GM03348 (cell line): ENCODE measurements around the gene RALGDS.
A peak's percentile ranks its signal among the peaks of the same experiment; 100 is the strongest.

Source experiments
- DNase-seq: peaks from one replicate; pipeline ENCODE4 v3.0.0; 2012; ENCODE audit warnings: low spot score

RALGDS gene

DNA sequence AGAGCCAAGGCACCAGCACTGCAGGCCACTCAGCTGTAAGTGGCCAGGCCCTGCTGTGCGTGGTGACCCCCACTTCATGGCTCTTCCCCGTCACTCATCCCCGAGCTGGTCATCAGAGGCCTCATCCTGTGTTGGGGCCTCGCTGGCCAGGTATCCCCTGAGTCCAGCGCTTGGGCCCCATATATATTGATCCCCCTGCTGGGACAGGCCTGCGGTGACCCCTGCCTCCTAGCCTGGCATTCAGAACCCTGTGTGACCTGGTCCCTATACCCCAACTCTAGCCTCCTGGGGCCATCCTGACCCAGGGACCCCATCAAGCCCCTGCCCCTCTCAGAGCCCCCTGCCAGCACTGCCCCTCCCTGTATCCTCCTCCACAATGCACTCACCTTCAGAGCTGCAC is 30.0 kb upstream of the RALGDS start:
- no peak for DNase-seq

DNA sequence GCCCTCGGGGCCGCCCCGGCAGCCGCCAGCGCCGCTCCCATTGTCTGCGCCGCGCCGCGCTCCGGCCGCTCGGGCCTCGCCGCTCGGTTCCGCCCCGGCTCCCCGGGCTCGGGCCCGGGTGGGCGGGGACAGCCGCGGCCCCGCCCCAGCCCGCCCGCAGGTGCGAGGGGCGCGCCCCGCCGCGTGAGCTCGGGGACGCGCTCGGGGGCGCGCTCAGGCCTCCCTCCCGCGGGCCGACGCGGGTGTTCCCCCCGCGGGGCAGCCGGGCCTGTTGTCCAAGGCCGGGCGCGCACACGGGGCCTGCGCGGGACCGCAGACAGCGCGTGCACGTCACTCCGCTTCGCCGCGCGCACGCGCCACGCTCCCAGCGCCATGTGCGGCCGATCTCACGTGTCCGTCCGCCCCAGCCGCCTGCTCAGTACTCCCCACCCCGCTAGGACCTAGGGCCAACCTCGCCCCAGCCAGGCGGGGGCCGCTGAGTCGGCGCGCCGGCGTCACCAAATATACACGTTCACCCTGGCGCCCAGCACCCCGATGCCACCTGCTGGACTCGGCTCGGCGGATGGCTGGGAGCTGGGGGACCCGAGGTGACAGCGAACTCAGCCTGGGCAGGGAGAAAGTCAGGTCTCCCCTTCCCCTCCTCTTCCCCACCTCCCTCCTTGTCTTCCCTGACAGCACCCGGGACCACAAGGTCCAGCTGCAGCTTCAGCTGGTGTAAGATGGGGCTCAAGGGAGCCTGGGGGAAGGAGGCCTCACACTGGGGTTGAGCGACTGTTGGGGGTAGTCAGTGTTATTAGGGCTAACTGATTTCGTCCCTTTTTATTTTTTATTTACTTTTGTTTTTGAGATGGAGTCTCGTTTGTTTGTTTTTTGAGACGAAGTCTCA is 28.3 kb upstream of the RALGDS start:
- peak; percentile 97 for DNase-seq

DNA sequence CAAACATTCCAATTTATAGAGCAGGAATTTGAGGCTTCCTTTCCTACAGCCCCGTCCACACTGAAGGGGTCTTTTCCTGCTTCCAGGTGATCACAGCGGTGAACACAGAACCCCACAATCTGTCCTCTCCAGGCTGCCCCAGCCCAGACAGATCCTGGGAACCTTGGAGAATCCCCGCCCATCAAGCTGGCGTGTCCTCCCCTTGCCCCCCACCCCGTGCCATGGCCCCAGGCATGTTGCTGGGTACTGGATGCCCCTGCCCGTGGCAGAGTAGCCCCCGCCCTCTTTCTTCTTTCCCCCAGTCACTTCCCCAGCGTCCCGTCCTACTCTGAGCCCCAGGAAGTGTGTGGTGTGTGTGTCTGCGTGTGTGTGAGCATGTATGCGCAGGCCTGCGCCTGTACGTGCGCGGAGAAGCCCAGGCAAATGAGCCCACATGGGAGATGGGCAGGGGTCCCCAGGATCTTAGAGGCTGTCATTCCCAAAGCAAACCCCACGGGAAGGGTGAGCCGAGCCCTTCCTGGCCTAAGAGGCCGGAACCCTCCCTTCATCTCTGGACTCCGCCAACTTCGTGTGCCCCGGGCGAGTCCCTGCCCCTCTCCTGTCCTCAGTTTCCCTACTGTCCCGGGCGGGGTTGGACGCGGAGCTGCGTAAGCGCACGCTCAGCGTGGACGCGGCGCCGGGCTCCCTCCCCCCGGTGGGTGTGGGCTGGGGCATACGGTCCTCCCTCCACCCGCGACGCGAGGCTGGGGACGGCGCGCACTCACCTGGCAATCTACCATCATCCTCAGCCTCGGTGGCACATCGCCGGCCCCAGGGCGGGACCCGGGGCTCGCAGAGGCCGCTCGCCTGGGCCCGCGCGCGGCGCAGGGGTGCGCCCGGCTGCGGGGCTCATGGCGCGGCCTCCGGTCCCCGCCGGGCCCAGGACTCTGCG is 27.4 kb upstream of the RALGDS start:
- DNase-seq = peak; percentile 84

DNA sequence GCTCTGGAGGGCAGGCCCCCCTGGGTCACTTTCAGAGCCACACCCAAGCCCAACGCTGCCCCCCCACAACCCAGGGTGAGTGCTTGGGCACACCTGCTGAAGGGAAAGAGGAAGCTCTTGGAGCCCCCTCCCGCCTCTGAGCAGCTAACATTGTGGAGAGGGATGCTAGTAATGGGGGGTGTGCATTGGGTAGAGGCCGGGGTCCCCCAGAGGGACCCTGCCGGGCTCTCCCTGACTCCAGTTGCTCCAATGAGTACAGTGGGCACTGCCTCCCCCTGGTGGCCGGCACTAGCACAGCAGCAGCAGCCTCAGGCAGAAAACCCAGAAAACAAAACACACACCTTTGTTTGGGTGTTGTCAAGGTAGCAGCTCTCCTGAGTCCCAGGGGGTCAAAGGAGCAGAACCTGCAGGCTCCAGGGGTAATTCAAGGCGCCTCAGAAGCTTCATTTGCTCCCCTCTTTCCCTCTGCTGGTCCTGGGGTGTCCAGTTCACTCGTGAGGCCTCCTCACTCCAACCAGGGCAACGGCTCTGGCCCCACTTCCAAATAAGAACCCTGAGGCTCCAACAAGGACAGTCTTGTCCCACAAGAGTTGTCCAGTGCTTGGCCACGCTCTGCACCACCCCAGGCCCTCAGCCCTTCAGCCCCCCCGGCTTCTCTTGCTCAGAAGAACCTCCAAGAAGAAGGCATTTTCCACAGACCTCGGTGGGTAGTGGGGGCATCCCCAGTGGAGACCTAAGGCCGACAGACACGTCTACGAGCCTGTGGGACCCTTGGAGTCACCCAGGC is 26.6 kb upstream of the RALGDS start:
- peak; percentile 82 for DNase-seq

DNA sequence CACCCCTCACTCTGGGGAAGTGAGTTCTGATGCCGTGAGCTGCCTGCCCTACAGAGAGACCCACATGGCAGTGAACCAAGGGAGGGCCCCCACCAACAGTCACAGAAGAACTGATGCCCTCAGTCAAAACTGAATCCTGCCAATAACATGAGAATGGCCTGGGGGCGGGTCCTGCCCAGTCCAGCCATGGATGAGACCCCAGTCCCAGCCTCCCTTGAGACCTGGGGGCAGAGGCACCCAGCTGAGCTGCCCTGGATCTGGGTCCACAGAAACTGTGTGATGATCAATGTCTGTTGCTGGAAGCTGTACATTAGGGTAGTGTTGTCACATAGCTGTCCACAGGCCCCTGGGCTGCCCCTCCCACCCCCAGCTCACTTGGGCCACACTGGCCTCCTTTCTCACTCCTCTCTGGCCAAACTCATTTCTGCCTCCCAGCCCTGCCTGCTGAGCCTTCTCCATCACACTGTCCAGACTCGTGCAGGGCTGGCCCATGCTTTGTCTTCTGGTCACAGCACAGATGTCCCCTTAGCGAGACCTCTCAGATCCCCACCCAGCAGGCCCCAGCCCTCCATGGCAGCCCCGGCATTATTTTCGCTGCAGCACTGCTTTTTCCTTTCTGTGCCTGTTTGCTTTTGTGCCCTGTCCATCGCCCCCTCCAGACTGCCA is 25.8 kb upstream of the RALGDS start:
- no peak for DNase-seq

DNA sequence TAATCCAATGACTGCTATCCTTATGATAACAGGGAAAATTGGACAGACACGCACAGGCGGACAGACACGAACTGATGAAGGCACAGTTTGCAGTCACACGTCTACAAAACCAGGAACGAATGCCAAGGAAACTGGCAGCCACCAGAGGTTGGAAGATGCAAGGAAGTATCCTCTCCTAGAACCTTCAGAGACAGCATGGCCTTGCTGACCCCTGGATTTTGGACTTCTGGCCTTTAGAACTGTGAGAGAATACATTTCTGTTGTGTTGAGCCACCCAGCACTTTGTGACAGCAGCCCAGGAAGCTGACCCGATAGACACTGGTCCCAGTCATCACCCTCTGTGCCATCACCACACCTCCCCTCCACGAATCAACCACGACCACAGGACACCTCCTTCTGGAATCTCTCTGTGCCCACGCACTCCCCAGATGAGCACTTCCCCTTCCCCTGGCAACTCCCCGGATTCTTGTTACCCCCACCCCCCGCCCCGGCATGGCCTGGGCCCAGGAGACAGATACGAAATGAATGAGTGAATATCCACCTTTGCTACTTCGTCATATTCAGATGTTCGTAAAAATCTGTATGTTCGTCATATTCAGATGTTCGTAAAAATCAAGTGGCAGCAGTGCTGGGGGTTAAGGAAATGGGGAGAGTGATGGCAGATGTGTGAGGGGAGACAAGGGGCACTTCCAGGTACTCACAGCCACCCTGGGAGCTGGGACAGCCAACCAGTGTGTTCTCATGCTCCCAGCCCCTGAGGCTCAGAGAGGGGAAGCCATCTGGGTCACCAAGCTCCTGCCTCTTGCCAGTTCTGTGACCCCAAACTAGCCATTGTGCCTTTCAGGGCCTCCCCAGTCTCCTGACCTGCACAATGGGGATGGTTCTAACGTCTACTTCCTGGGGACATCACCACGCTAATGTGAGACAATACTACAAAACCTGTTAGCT is 24.1 kb upstream of the RALGDS start:
- DNase-seq = no peak

DNA sequence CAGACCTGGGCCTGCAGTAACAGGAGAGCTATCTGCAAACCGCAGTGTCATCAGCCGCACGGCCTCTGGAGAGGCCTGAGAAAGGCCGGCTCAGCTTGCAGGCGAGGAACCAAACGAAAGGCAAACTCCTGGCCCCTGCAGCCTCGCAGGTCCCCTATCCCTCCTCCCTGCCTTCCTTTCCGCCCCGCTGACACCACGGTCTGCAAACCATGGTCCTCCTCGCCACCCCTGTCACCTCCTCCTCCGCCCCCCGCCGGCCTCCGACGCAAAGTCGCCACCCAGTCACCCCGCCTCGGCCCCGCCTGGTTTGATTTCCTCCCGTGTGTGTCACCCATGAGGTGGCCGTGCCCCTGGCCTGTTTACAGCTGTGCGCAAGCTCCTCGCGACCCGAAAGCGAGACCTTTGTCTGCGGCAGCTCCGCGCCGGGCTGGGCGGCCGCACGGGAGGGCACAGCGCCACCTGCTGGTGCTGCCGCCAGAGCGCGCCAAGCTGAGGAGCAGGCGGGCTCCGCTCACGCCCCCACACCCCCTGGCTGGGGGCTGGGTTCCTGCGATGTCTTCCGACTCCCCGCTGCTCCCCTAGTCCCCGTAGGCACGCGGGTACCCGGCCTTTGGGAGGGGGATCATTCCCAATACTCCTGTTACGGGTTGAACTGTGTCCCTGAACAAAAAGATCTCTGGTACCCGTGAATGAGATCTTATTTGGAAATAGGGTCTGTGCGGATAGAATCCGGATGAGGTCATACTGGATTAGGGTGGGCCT is 23.3 kb upstream of the RALGDS start:
- peak; percentile 90 for DNase-seq

DNA sequence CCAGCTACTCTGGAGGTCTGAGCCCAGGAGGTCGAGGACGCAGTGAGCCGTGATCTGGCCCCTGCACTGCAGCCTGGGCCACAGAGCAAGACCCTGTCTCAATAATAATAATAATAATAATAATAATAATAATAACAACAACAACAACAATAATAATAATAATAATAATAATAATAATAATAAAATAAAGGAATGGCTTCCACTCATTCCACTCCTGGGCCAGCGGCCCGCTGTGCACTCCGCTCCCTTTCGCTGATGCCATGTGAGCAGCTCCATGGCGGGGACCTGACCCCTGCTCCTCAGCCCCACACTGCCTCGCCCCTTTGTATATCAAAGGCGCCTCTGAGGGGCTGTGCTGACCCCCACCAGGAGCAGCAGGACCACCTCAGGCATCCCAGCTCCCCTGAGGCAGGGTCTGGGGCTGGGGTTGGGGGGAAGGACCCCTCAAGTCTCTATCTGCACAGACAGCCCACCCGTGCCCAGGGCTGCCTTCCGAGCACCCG is 22.6 kb upstream of the RALGDS start:
- DNase-seq = no peak

DNA sequence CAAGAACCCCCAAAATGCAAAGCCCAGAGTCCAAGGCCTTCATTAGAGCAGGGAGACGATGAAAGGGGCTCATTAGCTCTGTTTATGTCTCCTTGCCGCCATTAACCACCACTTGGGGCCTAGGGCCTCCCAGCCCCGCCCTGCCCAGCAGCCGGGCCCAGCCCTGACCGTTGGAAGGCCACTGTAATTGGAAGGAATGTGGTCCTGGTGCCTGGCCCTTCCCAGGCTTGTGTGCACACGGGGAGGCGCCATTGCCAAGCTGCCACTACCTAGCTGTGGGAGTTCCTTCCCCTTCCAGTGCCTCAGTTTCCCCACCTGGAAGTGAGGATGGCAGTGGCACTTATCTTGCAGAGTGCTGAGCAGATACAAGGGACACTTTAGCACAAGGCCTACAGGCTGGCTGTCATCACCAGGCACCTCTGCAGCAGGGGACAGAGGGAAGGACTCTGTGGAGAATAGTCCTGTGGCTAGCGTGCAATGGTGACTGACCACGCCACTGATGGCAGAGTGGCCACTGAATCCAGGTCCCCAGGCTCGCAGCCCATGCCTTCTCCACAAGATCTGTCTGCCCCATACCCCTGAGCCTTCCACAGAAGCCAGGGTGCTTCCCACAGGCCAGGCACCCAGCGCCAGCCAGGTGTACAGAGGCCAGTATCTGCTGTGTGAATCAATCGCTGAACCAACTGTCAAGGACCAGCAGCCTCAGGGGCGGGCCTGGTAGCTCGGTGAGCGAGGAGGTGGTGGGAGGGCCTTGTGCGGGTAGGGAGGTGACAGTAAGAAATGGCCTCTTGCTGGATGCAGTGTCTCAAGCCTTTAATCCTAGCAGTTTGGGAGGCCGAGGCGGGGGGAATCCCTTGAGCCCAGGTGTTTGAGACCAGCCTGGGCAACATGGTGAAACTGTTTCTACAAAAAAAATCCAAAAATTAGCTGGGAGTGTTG is 21.9 kb upstream of the RALGDS start:
- DNase-seq = no peak

DNA sequence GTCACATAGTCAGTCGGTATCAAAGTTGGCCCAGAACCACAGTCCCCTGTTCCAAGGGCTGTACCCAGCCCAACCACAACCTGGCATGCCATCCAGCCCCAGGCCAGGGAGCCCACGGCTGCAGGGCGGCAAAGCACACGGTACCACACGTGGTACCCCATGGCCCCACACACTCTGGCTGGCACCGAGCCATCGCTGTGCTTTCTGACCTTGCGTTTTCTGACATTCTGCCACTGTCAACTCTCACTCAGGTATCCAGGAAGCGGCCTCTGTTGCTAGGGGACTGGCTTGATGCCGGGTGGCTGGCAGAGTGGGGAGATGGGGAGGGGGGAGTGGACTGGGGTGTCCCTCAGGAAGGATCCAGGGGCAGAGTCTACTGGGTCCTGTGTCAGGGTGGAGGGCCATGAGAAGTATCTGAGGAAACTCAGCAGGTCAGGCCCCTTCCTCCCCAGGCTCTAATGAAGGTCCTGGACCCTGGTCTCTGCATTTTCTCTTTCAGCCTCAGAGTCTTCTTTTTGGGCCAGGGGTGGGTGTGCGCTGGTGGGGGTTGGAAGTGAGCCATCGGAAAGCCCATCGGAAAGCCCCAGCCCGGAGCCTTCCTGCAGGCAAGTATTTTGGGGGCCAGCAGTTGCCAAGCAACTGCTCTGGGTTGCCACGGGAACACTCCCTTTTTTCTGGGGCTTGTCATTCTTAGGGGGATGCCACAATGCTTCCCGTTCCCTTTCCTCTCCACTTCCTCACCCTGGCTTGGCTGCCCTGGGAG is 21.0 kb upstream of the RALGDS start:
- DNase-seq = no peak

DNA sequence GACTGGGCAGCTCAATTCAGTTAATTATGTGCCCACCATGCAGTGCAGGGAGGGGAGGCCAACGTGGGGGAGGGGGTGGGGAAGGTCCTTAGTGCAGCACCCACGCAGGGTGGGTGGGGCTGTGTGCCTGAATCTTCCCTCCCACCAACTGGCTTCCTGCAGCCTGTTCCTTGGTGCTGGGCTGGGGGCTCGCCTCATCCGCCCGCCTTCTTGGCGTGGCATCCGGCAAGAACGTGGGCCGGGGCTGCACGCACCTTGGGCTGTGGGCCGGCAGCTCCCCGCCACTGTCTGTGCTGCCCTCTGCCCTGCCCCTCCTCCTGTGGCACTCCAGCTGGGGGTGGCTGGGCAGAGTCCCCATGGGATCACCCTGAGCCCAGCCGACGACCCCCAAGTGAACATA is 19.6 kb upstream of the RALGDS start:
- no peak for DNase-seq

DNA sequence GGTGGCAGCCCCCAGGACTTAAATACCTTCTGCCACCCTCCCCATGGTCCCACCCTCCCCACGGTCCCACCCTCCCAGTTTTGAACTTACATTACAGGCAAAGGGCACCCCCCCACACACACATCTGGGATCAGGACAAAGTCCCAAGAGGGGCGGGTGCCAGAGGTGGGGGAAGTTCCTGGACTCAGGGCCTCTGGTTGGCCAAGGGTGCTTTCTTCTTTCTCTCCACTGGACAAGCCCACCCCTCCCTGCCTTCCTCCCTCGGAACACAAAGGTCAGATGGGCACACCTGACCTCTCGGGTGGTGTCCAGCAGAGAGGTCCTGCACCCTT is 19.1 kb upstream of the RALGDS start:
- DNase-seq = no peak

DNA sequence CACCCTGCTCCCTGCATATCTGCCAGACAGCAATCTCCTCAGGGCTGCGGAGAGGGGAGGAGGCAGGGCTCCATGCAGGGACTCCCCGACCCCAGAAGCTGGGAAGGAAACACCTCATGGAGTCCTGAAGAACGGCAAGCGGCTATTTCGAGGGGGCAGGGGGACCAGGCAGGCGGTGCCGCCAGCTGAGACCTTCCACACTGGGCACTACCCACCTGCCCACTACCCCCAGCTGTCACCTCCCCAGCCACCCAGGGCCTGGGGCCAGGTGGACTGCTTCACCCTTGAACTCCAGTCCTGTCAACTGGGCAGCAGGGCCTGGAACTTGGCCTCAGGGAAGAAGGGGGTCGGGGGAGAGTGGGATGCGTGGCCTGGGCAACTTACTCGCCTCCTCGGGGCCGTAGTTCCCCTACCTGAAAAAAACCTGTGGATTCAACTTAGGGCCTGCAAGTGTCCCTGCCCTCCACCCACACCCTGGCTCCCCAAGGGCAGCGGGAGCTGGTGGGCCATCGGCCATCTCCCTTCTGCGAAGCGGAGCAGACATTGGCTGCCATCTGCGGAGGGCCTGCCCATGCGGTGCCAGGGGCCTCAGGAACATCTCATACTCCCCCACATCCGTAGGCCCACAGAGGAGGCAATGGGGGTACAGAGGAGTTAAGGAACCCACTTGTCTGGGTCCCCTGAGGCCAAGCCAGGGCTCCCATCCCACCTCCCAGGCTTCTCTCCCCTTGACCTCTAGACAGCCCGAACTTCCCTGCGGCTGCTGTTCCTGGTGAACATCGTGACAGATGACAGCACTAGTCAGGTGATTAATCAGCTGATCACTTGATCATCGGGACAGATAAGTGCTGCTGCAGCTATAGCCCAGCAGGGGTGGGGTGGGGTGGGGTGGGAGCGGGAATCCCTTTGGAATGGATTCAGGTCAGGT is 18.5 kb upstream of the RALGDS start:
- DNase-seq = no peak

DNA sequence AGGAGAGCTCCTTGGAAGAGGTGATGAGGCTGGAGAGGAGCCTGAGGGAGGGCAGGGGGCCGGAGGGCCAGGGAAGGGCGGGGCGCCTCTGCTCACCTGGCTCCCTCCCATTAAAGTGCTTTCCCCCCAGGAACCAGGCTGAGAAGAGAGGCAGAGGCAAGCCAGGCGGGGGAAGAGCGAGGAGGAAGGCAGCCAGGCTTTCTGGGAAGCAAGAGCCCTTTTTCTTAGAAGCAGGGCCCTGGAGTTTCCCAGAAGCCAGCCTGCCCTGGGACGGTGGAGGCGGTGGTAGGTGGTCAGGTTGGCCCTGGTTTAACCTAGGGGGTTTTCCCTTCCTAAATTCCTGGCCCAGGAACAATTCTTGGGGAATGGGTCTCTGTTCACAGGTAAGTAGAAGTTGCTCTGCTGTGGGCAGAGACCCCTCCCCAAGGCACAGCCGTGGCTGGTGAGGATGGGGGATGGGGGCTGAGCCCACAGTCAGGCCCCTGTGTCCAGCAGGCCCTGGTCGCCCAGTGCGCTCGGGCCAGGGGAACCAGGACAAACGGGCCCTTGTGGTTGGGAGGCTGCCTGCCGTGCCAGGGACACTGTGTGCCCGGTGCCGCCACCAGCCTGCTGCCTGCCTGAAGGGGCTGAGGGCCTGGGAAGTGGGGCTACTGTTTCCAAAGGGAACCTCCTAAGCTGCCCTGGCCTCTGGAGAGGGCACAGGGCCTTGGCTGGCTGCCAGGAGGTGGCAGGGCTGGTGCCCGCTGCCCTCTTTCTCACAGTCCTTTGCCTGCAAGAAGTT is 16.6 kb upstream of the RALGDS start:
- no peak for DNase-seq

DNA sequence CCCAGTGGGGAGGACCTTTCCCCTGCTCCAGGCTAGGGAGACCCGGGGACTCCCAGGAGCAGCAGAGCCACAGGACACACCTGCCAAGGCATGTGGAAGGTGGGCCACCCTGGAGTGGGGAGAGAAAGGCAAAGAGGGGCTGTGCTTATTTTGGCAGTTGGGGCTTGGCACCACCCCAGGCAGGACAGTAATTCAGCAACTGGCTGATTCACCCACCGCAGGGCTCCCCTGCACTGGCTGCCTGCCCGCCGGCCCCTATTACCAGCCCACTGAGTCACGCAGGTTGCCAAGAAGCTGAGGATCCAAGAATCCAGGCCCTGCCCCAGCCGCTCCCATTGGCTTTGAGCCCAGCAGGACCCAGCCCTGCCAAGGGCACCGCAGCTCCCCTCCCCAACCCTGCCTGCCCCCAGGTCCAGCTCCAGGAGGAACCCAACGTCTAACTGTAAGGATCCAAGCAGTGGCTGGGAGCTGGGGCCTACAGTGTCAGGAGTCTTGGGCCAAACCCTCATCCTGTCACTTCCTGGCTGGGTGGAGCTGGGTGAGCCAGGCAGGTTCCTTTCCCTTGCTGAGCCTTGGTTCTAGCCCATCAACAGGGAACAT is 14.2 kb upstream of the RALGDS start:
- DNase-seq = peak; percentile 89
